ENCODE data around the gene SF3B5.

Gene SF3B5

DNA sequence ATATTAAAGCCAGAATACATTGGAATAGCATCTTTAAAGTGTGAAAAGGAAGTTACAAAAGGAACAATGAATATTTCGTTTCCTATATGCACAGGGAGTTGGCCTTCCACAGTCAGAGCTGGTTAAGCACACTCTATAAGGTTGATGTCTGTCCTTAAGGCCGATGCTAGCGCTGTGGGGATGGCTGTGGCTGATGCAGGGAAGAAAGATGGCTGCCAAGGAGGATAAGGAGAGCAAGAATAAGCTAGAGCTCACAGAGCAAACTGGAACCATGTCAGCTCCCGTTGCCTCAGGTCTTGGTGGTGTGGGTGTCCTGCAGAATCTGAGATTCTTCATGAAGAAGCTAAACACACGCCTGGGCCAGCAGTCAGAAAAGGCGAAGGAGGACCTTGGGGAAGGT, 34.1 kb upstream of the SF3B5 start:
- DNase-seq (ENCODE audit: low read depth) = no peak
- TF ChIP-seq, protein P1, sequence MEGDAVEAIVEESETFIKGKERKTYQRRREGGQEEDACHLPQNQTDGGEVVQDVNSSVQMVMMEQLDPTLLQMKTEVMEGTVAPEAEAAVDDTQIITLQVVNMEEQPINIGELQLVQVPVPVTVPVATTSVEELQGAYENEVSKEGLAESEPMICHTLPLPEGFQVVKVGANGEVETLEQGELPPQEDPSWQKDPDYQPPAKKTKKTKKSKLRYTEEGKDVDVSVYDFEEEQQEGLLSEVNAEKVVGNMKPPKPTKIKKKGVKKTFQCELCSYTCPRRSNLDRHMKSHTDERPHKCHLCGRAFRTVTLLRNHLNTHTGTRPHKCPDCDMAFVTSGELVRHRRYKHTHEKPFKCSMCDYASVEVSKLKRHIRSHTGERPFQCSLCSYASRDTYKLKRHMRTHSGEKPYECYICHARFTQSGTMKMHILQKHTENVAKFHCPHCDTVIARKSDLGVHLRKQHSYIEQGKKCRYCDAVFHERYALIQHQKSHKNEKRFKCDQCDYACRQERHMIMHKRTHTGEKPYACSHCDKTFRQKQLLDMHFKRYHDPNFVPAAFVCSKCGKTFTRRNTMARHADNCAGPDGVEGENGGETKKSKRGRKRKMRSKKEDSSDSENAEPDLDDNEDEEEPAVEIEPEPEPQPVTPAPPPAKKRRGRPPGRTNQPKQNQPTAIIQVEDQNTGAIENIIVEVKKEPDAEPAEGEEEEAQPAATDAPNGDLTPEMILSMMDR (IDR thresholded peaks at IDR 0.05; ENCODE audit: insufficient read depth, low read depth, low read length, missing control alignments) = no peak
- H3K4me3 ChIP-seq (ENCODE audit: low read depth, low read length) = no peak overlapping the region

DNA sequence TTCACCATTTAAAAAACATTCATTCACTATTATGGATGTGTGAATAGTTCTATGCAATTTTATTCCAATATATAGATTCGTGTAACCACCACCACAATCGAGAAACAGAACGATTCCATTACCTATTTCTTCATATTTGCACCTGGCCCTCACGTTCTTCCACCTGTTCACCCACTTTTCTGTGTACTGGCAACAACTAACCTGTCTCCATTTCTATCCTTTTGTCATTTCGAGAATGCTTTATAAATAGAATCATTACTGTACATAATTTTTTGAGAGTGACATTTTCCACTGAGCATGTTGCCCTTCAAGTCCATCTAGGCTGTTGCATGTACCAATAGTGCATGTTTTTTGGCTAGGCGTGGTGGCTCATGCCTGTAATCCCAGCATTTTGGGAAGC, 31.7 kb upstream of the SF3B5 start:
- no peak overlapping the region for H3K4me3 ChIP-seq (ENCODE audit: low read depth, low read length)
- TF ChIP-seq, protein P1 (IDR thresholded peaks at IDR 0.05; ENCODE audit: insufficient read depth, low read depth, low read length, missing control alignments) = no peak
- DNase-seq (ENCODE audit: low read depth) = no peak

- no peak overlapping the region for H3K4me3 ChIP-seq (ENCODE audit: low read depth, low read length)
- no peak for DNase-seq (ENCODE audit: low read depth)
- TF ChIP-seq, protein P1 (IDR thresholded peaks at IDR 0.05; ENCODE audit: insufficient read depth, low read depth, low read length, missing control alignments) = no peak
Measured at GRCh38 chr6:144123836-144124235, 28.5 kb upstream of the SF3B5 start.

- TF ChIP-seq, protein P1 (IDR thresholded peaks at IDR 0.05; ENCODE audit: insufficient read depth, low read depth, low read length, missing control alignments) = no peak
- H3K4me3 ChIP-seq (ENCODE audit: low read depth, low read length) = no peak overlapping the region
- DNase-seq (ENCODE audit: low read depth) = no peak
Measured at GRCh38 chr6:144123421-144123820, 28.0 kb upstream of the SF3B5 start.

GRCh38 chr6:144122861-144123260, 27.5 kb upstream of the SF3B5 start:
- no peak overlapping the region for H3K4me3 ChIP-seq (ENCODE audit: low read depth, low read length)
- no peak for DNase-seq (ENCODE audit: low read depth)
- TF ChIP-seq, protein P1 (IDR thresholded peaks at IDR 0.05; ENCODE audit: insufficient read depth, low read depth, low read length, missing control alignments) = no peak

DNA sequence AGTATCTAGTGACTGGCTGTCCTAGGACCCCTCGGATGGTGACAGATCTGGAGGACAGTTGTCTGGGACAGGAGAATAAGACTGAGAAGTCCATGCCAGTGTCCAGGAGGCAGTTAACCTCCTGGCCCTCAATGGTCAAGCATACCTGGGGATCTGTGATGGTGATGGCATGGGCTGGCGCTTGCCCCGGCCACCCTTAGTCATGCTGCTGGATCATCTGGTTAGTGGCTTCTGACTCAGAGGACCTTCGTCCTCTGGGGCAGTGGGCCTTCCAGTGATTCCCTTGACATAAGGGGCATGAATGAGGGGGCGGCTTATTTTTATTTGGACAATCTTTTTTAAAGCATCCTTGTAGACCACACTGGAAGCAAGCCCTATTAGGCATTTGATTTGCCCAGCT, 24.0 kb upstream of the SF3B5 start:
- TF ChIP-seq, protein P1 (IDR thresholded peaks at IDR 0.05; ENCODE audit: insufficient read depth, low read depth, low read length, missing control alignments) = no peak
- DNase-seq (ENCODE audit: low read depth) = no peak
- no peak overlapping the region for H3K4me3 ChIP-seq (ENCODE audit: low read depth, low read length)

- TF ChIP-seq, protein P1 (IDR thresholded peaks at IDR 0.05; ENCODE audit: insufficient read depth, low read depth, low read length, missing control alignments) = no peak
- no peak for DNase-seq (ENCODE audit: low read depth)
- H3K4me3 ChIP-seq (ENCODE audit: low read depth, low read length) = no peak overlapping the region
Measured at GRCh38 chr6:144115219-144115618, 19.8 kb upstream of the SF3B5 start.

Data from GM12865 (cell line).